MM.1S (cell line): Measurements from ENCODE around the gene STRIP2.
A peak's percentile ranks its signal among the peaks of the same experiment; 100 is the strongest.

Source experiments
- DNase-seq: peaks from one replicate; pipeline ENCODE4 v3.0.0-alpha.2; 2015
- H2AFZ ChIP-seq: fragments of 300-600 bp; sonication (generic); 2 replicates; pipeline ENCODE4 v1.6.0; 2016; ENCODE audit warnings: antibody characterized with exemption, low read length
- H3F3A ChIP-seq: fragments of 300-600 bp; sonication (generic); 2 replicates; pipeline ENCODE4 v1.6.1; 2016; ENCODE audit warnings: mild to moderate bottlenecking, antibody characterized with exemption, low read length, moderate library complexity, mixed read lengths; ENCODE audit not compliant: insufficient read depth
- H3K27ac ChIP-seq: fragments of 300-600 bp; sonication (generic); 2 replicates; pipeline ENCODE4 v1.5.1; 2016; ENCODE audit warnings: mild to moderate bottlenecking, low read length
- H3K27me3 ChIP-seq: fragments of 300-600 bp; sonication (generic); replicated peaks from 2 replicates; pipeline ENCODE4 v1.6.0; 2016; ENCODE audit warnings: low read length; ENCODE audit not compliant: insufficient read depth
- H3K36me3 ChIP-seq: fragments of 300-600 bp; sonication (generic); replicated peaks from 2 replicates; pipeline ENCODE4 v1.6.1; 2016; ENCODE audit warnings: mild to moderate bottlenecking, low read length, mixed read lengths; ENCODE audit not compliant: insufficient read depth
- H3K4me1 ChIP-seq: fragments of 300-600 bp; sonication (generic); 2 replicates; pipeline ENCODE4 v1.6.1; 2016; ENCODE audit warnings: low read length, mixed read lengths
- H3K4me2 ChIP-seq: fragments of 300-600 bp; sonication (generic); 2 replicates; pipeline ENCODE4 v1.6.0; 2016; ENCODE audit warnings: low read depth, low read length
- H3K4me3 ChIP-seq: fragments of 300-600 bp; sonication (generic); 2 replicates; pipeline ENCODE4 v1.5.1; 2016; ENCODE audit warnings: low read length, mixed read lengths
- H3K79me2 ChIP-seq: fragments of 300-600 bp; sonication (generic); 2 replicates; pipeline ENCODE4 v1.6.1; 2016; ENCODE audit warnings: mixed run types, low read length, mixed read lengths
- H3K9ac ChIP-seq: fragments of 300-600 bp; sonication (generic); 2 replicates; pipeline ENCODE4 v1.6.1; 2016; ENCODE audit warnings: low read length, mixed read lengths
- H3K9me2 ChIP-seq: fragments of 300-600 bp; sonication (generic); replicated peaks from 2 replicates; pipeline ENCODE4 v1.6.1; 2016; ENCODE audit warnings: mild to moderate bottlenecking, low read length, mixed read lengths; ENCODE audit not compliant: insufficient read depth
- H3K9me3 ChIP-seq: fragments of 300-600 bp; sonication (generic); replicated peaks from 2 replicates; pipeline ENCODE4 v1.6.1; 2016; ENCODE audit warnings: mild to moderate bottlenecking, low read length, mixed read lengths; ENCODE audit not compliant: insufficient read depth
- H4K20me1 ChIP-seq: fragments of 300-600 bp; sonication (generic); 2 replicates; pipeline ENCODE4 v1.6.1; 2016; ENCODE audit warnings: mild to moderate bottlenecking, low read length, moderate library complexity, mixed read lengths; ENCODE audit not compliant: insufficient read depth
- CTCF ChIP-seq: fragments of 300-600 bp; sonication (generic); IDR thresholded peaks from 2 replicates; pipeline ENCODE4 v1.5.1; 2016; ENCODE audit warnings: antibody characterized with exemption, low read length, mixed read lengths
- EZH2 ChIP-seq: fragments of 300-600 bp; sonication (generic); optimal IDR thresholded peaks from 2 replicates; pipeline ENCODE3; 2017; ENCODE audit warnings: low read depth, mild to moderate bottlenecking, antibody characterized with exemption, low read length, mixed read lengths
- EZH2phosphoT487 ChIP-seq: fragments of 300-600 bp; sonication (generic); IDR thresholded peaks from 2 replicates; pipeline ENCODE4 v1.6.1; 2018; ENCODE audit warnings: antibody characterized with exemption, low read length

STRIP2 gene

GRCh38 chr7:129489491-129489890 lies 55.3 kb downstream of the STRIP2 start:
- Histone ChIP-seq H3K4me1 (no peaks in the 10 kb centered on the region), H3K79me2 (no peaks in the 10 kb centered on the region), H3F3A (no peaks in the 10 kb centered on the region), H3K27me3 (no peaks in the 10 kb centered on the region), H3K4me2 (no peak overlapping the region), H3K9me2 (no peaks in the 10 kb centered on the region), H3K27ac (no peak overlapping the region), H2AFZ (no peak overlapping the region), H3K4me3 (no peak overlapping the region), H3K9me3 (no peaks in the 10 kb centered on the region), H4K20me1 (no peaks in the 10 kb centered on the region), H3K9ac (no peak overlapping the region), H3K36me3 (no peaks in the 10 kb centered on the region)
- TF ChIP-seq EZH2phosphoT487, result no peak
- TF ChIP-seq EZH2, result no peak
- TF ChIP-seq CTCF, result no peak
- peak; percentile 1 for DNase-seq

- Histone ChIP-seq H3K27ac (no peak overlapping the region), H3K4me2 (no peak overlapping the region), H4K20me1 (no peaks in the 10 kb centered on the region), H3K9me3 (no peaks in the 10 kb centered on the region), H3K9me2 (no peaks in the 10 kb centered on the region), H3K27me3 (no peaks in the 10 kb centered on the region), H3K36me3 (no peaks in the 10 kb centered on the region), H3K4me1 (no peaks in the 10 kb centered on the region), H2AFZ (no peak overlapping the region), H3F3A (no peaks in the 10 kb centered on the region), H3K79me2 (no peaks in the 10 kb centered on the region), H3K4me3 (no peak overlapping the region), H3K9ac (no peak overlapping the region)
- peak; percentile 5 for DNase-seq
- no peak for TF ChIP-seq EZH2
- no peak for TF ChIP-seq EZH2phosphoT487
- TF ChIP-seq CTCF, result no peak
Measured at GRCh38 chr7:129492391-129492790, 58.2 kb downstream of the STRIP2 start.

DNA sequence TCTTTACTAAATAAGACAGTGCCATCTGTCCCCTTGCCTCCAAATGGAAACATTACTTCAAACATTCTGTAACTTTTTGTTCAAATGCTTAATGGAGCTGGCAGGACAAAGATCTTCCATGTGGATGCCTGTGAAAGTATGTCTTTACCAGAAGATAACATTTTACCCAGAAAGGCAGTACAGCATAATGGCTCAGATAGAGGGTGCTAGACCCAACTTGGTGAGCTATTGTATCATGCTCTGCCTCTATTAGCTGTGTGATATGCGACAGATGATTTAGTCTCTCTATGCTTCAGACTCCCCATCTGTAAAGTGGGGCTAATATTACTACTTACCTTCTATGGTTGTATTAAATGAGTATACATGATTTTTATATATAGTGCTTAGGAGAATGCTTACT lies 59.3 kb downstream of the STRIP2 start:
- no peak overlapping the region; the same call in 1 of the 2 replicates for H3K27ac ChIP-seq

More for the DNA sequence above, 59.3 kb downstream of the STRIP2 start:
- Histone ChIP-seq H3K36me3 (no peaks in the 10 kb centered on the region), H3K9ac (no peak overlapping the region), H3K9me3 (no peaks in the 10 kb centered on the region), H4K20me1 (no peaks in the 10 kb centered on the region), H3K4me1 (no peaks in the 10 kb centered on the region), H3F3A (no peaks in the 10 kb centered on the region), H3K4me3 (no peak overlapping the region), H2AFZ (no peak overlapping the region), H3K79me2 (no peaks in the 10 kb centered on the region), H3K4me2 (no peak overlapping the region), H3K27me3 (no peaks in the 10 kb centered on the region), H3K9me2 (no peaks in the 10 kb centered on the region)
- peak; percentile 5 for DNase-seq
- TF ChIP-seq EZH2, result no peak
- peak; percentile 21 for TF ChIP-seq CTCF
